ENCODE results near the gene DEFB123.
"Not testable (repeated sequence)": the region's sequence is repeated elsewhere in the genome, so short reads cannot be mapped to it uniquely, and the experiment has no call there.

Gene DEFB123, protein sequence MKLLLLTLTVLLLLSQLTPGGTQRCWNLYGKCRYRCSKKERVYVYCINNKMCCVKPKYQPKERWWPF

DNA sequence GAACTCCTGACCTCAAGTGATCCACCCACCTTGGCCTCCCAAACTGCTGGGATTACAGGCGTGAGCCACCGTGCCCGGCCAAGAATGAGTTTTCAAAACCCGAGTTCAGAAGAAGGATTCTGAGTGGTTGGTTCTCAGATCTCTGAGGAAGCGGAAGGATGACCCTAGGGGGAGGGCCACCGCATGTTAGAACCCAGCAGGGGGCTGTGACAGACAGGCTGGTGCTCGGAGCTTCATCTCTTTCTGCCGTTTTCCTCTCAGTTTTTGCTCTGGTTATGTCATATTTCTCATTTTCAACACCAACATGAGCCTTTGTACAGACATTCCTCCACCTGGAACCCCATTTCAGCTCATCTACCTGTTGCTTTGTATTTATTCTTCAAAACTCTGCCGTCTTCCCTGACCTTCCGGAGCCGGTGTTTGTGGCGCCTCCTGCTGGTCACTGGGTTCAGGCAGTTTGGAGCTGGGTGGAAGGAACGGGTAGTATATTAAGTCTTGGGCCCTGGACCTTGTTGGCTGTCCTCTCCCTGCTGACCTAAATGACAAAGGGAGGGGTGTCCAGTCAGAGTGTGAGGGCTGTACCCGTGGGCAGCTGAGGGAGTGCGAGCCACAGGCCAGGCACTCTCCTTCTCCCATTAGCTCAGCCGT is at the start of gene DEFB123:
Gene DEFB123 (plus strand): TSS at position 621 of the 648 bp plus-strand sequence. CDS start 67 bp downstream, outside the sequence.
- no peak within 1 kb of the TSS for H3K4me3 ChIP-seq (ENCODE audit: low read depth, low read length)

DNA sequence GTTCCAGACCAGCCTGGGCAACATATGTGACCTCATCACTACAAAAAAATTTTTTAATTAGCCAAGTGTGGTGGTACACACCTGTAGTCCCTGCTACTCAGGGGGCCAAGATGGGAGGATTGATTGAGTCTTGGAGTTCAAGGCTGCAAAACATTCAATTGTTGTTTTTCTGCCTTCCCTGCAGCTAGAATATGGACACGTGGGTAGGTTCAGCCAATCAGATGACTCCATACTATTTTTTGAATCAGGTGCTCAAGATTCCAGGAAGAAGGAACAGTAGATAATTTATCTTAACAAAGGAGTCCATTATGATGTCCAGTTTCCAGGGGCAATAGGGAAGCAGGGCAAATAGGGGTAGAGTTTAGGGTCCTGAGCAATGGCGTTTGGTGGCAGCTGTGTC is 47.6 kb upstream of the DEFB123 start:
- H3K4me3 ChIP-seq (ENCODE audit: low read depth, low read length) = no peak overlapping the region

DNA sequence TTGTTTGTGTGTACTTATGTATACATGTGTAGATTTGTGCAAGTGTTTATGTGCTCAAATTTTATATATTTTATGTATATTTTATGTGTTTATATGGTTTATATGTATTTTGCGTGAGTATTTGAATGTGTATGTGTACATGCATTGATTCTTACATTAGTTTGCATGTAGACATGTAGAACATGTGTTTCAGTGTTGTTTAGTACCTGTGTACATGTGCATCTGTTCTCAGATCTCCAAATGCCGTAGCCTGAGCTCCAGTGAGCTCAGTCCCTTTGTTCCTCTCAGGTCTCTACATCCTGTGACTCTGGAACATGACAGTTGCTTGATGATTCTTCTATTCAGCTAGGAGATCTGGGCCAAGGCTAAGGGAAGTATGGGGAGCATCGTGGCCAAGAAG is 45.5 kb upstream of the DEFB123 start:
- no peak overlapping the region for H3K4me3 ChIP-seq (ENCODE audit: low read depth, low read length)

DNA sequence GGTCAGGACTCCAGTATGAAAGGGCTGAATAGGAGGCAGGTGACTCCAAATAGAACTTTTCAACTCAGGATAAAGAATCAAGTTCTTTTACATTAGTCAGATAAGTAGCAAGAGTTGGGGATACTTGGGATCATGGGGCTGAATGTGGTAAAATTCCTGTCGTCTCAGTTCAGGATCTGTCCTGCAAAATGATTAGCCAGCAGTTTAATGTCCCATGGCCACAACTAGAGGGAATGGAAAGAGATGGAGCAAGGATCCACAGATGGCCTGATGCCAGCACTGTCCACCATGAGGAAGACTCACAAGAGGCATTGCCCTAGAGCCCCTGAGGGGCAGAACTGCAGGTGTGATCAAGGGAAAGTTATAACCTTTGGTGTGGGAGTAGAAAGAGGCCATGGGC is 36.5 kb upstream of the DEFB123 start:
- H3K4me3 ChIP-seq (ENCODE audit: low read depth, low read length) = no peak overlapping the region

DNA sequence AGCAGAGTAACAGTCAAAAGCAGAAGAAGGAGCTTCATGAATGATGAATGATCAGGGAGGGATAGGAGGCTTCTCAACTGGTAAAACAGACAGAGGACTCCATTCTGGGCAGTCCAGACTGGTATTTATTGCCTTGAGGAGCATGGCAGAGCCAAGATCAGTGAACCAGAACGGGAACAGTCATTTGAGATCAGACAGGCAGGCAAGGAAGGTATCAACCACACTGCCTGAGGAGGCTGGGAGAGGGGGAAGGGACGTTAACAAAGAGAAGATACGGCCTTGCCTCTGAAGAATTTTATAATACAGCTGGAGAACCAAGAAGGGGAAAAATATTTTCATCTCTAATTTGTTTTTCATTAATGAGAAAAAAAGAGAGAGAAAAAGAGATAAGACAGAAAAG is 34.3 kb upstream of the DEFB123 start, which contains the start of gene DEFB121:
Gene DEFB121 (minus strand): TSS at position 101 of the 400 bp plus-strand sequence. CDS start 63 bp downstream, at position 38.
- no peak within 1 kb of the TSS for H3K4me3 ChIP-seq (ENCODE audit: low read depth, low read length)

DNA sequence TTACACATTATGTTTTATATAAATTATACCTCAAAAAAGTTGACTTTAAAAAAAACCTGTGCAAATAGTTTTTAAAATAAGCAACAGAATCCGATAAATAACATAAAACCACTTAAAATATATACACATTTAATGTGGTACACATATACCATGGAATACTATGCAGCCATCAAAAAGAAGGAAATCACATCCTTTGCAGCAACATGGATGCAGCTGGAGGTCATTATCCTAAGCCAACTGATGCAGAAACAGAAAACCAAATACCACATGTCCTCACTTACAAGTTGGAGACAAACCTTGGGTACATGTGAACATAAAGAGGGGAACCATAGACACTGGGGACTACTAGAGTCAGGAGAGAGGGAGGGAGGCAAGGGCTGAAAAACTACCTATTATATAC is 30.4 kb upstream of the DEFB123 start:
- no peak overlapping the region for H3K4me3 ChIP-seq (ENCODE audit: low read depth, low read length)

DNA sequence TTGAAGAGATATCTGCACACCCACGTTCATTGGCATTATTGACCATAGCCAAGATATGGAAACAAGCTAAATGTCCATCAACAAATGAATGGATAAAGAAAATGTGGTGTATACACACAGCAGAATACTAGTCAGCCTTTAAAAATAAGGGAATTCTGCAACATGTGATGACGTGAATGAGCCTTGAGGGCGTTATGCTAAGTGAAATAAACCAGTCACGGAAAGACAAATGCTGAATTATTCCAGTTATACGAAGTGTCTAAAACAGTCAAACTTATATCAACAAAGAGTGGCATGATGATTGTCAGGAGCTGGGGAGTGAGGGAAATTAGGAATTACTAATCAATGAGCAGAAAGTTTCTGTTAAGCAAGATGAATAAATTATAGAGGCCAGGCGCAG is 26.1 kb upstream of the DEFB123 start:
- H3K4me3 ChIP-seq (ENCODE audit: low read depth, low read length) = no peak overlapping the region

DNA sequence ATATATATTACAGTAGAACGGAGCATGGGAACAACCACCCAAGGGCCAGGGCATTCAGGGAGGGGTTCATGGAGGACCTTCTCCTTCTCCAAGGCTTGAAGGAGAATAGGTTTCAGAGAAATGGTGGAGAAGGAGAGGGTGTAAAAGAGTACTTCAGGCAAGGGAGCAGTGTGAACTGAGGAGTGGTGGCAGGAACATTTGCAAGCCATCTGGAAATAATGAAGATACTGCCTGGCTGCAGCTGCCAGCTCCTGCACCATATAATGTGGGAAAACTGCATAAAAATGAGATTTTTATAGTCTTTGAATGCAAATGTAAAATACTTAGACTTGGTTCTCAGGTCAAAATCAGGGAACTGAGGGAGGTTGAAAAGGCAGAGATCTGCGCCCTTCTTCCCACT is 24.8 kb upstream of the DEFB123 start:
- H3K4me3 ChIP-seq (ENCODE audit: low read depth, low read length) = no peak overlapping the region

DNA sequence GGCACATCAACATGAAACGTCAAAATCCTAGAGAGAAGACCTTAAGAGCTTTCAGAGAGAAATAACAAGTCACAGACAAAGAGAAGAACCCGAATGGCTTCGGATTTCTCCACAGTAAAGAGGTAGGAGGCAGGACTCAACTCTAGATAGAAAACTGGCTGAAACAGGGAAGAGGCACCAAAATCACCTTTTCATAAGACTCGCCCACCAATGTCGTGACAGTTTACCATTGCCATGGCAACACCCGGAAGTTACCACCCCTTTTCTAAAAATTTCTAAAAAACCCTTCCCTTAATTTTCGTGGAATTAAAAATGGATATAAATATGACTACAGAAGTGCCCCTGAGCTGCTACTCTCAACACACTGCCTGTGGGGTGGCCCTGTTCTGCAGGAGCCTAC is 22.1 kb upstream of the DEFB123 start:
- no peak overlapping the region for H3K4me3 ChIP-seq (ENCODE audit: low read depth, low read length)

DNA sequence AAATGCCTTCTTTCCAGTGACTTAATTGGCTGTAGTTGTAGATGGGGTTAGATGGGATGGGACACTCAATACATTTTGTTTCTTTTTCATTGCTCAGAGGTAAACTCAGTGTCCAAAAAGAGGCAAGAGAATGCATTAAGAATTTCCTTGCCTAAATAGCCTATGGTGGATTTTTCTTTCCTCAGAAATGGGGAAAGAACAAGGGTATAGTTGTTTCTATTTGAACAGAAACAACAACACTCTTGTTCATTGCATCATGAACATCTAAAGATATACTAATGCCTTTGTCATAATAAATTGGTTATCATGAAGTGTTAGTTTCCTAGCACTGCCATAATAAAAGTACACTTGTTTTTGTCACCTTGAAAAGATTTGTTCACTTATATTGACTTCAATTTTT is 14.6 kb upstream of the DEFB123 start:
- no peak overlapping the region for H3K4me3 ChIP-seq (ENCODE audit: low read depth, low read length)

DNA sequence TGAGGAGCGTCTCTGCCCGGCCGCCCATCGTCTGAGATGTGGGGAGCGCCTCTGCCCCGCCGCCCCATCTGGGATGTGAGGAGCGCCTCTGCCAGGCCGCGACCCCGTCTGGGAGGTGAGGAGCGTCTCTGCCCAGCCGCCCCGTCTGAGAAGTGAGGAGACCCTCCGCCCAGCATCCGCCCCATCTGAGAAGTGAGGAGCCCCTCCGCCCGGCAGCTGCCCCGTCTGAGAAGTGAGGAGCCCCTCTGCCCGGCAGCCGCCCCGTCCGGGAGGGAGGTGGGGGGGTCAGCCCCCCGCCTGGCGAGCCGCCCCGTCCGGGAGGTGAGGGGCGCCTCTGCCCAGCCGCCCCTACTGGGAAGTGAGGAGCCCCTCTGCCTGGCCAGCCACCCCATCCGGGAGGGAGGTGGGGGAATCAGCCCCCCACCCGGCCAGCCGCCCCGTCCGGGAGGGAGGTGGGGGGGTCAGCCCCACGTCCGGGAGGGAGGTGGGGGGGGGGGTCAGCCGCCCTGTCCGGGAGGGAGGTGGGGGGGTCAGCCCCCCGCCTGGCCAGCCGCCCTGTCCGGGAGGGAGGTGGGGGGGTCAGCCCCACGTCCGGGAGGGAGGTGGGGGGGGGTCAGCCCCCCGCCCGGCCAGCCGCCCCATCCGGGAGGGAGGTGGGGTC is 13.4 kb upstream of the DEFB123 start:
- not testable (repeated sequence) for H3K4me3 ChIP-seq (ENCODE audit: low read depth, low read length)

DNA sequence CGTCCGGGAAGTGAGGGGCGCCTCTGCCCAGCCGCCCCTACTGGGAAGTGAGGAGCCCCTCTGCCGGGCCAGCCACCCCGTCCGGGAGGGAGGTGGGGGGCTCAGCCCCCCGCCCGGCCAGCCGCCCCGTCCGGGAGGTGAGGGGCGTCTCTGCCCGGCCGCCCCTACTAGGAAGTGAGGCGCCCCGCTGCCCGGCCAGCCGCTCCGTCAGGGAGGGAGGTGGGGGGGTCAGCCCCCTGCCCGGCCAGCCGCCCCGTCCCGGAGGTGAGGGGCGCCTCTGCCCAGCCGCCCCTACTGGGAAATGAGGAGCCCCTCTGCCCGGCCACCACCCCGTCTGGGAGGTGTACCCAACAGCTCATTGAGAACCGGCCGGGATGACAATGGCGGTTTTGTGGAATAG is 12.9 kb upstream of the DEFB123 start:
- not testable (repeated sequence) for H3K4me3 ChIP-seq (ENCODE audit: low read depth, low read length)

DNA sequence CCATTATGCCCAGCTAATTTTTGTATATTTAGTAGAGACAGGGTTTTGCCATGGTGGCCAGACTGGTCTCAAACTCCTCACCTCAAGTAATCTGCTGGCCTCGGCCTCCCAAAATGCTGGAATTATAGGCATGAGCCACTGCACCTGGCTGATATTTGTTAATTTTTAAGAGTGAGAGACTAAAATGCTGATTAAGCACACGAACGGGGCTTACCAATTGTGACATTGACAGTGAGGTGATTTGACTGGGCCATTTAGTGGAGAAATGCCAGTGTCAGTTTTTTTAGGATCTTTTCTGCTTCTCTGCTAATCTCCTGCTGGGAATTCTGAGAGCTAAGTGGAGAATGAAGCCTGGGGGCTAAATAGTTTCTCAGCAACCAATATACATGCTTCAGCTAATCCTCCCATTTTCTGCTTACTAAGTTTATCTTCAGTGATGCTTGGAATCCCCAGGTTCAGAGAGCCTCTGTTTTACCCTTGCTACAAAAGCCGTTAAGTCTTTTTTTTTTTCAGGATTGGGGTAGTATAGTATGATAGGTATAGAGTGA is 9.8 kb upstream of the DEFB123 start:
- H3K4me3 ChIP-seq (ENCODE audit: low read depth, low read length) = no peak overlapping the region

DNA sequence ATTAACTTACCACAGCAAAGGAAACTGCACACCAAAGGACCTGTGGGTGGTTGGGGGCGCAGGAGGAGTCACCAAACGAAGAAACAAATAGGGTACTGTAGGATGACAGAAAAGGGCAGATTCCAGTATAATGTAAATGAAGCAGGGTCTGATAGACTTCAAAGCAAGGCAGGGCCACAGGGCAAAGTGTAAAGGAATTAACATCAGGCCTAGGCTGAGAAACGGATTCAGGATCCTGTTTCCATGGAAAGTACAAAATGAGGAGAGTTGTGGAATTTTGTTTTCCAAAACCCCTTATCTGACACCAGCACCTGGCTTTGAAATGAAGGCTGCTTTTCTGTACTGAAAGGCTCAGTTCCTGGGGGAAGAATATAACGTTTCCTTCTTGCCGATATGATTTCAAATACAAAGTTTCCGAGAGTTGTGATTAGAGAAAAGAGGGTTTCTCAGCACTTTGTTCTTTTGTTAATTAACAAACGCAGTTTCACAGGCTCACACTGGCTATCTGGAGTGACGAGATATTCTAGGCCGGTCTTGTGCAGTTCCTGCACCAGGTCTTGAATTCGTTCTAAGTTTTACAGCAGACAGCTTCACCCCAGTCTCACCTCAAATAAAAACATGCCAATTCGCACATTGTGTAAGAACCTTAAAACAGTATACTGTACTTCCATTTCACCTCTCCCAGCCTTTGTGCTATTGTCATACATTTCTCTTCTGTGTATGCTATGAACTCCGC is 5.8 kb downstream of the DEFB123 start:
- no peak overlapping the region for H3K4me3 ChIP-seq (ENCODE audit: low read depth, low read length)

DNA sequence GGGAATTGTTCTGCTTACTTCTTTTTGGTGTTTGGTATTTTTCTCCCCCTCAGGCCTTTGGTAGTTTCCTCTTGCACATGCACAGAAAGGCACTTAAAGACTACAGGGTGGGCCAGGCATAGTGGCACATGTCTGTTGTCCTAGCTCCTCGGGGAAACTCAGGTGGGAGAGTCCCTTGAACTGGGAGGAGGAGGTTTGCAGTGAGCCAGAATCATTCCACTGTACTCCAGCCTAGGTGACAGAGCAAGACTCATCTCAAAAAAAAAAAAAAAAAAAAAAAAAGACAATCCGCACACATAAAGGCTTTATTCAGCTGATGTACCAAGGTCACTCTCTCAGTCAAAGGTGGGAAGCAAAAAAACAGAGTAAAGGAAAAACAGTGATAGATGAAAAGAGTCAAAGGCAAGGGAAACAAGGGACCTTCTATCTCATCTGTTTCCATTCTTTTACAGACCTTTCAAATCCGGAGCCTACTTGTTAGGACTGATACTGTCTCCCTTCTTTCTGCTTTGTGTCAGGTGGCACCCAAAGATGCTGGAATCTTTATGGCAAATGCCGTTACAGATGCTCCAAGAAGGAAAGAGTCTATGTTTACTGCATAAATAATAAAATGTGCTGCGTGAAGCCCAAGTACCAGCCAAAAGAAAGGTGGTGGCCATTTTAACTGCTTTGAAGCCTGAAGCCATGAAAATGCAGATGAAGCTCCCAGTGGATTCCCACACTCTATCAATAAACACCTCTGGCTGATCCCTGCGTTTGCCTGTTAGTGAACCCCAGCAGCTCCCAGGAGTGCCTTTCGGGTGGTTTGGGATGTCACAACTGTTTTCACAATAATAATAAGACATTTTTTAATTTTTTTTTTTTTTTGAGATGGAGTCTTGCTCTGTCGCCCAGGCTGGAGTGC is 9.3 kb downstream of the DEFB123 start:
- H3K4me3 ChIP-seq (ENCODE audit: low read depth, low read length) = no peak overlapping the region

DNA sequence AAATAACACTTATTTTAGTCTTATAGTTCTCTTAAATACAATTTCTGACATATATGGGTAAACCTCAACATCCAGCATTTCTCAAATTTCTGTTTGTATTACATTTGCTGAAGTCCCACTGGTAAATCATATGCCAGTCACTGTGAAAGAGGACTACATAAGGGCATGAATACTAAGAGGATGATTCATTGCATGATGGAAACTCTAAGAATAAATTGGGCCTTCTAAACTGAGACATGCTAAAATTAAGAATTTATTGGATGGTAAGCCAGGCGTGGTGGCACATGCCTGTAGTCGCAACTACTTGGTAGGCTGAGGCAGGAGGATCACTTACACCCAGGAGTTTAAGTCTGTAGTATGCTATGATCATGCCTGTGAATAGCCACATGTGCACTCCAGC is 12.1 kb downstream of the DEFB123 start:
- no peak overlapping the region for H3K4me3 ChIP-seq (ENCODE audit: low read depth, low read length)

DNA sequence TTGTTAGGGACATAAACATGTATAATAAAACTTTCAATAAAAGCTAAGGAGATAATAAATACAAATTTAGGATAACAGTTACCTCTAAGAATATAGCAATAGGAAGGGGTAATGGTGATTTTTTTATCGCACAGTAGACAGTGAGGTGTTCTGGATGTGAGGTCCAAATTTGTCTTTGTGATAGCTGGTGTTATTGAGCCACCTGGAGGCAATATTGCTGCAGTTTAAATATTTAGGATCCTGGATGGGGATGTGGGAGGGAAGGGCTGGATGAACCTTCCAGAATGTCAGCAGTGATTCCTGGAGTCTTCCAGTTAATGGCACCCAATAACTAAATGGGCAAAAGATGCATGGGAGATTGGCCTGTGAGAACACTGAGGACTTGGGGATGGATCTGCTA is 13.9 kb downstream of the DEFB123 start:
- no peak overlapping the region for H3K4me3 ChIP-seq (ENCODE audit: low read depth, low read length)

DNA sequence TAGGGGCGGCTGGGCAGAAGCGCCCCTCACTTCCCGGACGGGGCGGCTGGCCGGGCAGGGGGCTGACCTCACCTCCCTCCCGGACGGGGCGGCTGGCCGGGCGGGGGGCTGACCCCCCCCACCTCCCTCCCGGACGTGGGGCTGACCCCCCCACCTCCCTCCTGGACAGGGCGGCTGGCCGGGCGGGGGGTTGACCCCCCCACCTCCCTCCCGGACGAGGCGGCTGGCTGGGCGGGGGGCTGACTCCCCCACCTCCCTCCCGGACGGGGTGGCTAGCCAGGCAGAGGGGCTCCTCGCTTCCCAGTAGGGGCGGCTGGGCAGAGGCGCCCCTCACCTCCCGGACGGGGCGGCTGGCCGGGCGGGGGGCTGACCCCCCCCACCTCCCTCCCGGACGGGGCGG is 30.5 kb downstream of the DEFB123 start:
- not testable (repeated sequence) for H3K4me3 ChIP-seq (ENCODE audit: low read depth, low read length)

DNA sequence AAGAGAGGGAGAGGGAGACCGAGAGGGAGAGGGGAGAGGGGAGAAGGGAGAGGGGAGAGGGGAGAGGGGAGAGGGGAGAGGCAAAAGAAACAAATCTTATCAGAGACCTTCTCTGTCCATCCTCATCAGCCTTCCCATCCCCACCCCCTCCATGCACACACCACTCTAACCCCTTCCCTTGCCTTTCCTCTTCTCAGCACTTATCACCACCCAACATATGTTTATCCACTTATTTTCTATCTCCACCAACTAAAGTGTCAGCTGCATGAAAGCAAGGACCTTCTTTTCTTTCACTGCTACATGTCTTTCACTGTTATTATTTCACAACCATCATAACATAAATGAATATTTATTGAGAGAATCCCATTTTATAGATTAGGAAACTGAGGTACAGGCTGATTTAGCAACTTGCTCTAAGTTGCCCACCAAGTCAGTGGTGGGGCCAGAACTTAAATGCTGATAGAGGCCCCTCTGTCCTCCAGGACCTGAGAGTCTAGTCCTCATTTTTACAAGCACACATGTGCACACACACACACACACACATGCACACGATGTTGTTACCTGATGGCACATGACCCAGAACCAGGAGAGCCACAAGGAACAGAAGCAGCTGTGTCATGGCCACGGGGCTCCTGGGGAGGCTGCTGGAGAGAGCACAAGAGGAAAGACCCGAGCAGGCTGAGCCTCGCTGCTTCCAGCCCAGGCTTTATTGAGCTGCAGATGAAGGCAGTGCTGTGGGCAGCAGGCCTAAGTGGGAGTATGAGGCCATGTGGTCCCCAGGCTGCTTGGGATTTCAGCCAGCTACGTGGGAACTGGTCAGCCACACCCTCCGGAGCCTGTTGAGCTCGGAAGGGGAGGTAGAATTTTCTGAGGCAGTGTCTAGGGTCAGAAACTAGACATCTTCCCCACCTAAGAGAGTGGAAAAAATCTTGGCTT is 32.2 kb downstream of the DEFB123 start:
- no peak overlapping the region for H3K4me3 ChIP-seq (ENCODE audit: low read depth, low read length)

All from iPS-11a (cell line).